H9 (cell line): ENCODE results near the gene KIF26A. TPM values are rescaled to one million over a fixed set of nuclear protein-coding genes. Genes with fewer than 3 reads are reported as not detected.

ENCODE experiments used
- DNase-seq: peaks from one replicate; pipeline ENCODE4 v3.0.0-alpha.2; 2017
- H2AFZ ChIP-seq: one replicate; pipeline ENCODE4 v1.6.1; 2013; ENCODE audit warnings: mild to moderate bottlenecking, low read length, control low read depth, moderate library complexity
- H2AK5ac ChIP-seq: 2 replicates; pipeline ENCODE4 v1.6.1; 2013; ENCODE audit warnings: low read length, control low read depth, mixed read lengths; ENCODE audit not compliant: insufficient read length
- H2BK120ac ChIP-seq: one replicate; pipeline ENCODE4 v1.6.1; 2013; ENCODE audit warnings: low read depth, mild to moderate bottlenecking, low read length, control low read depth, inconsistent platforms; ENCODE audit not compliant: poor library complexity, severe bottlenecking
- H2BK12ac ChIP-seq: 2 replicates; pipeline ENCODE4 v1.6.1; 2013; ENCODE audit warnings: low read length, control low read depth, mixed read lengths, low read depth; ENCODE audit not compliant: insufficient read length
- H2BK15ac ChIP-seq: 2 replicates; pipeline ENCODE4 v1.6.1; 2013; ENCODE audit warnings: low read depth, low read length, control low read depth
- H2BK20ac ChIP-seq: one replicate; pipeline ENCODE4 v1.6.1; 2013; ENCODE audit warnings: low read depth, mild to moderate bottlenecking, low read length, control low read depth, inconsistent platforms; ENCODE audit not compliant: poor library complexity, severe bottlenecking
- H2BK5ac ChIP-seq: 2 replicates; pipeline ENCODE4 v1.6.1; 2013; ENCODE audit warnings: low read length, control low read depth, mixed read lengths; ENCODE audit not compliant: insufficient read length
- H3K14ac ChIP-seq: 2 replicates; pipeline ENCODE4 v1.6.1; 2013; ENCODE audit warnings: low read length, control low read depth; ENCODE audit not compliant: insufficient read depth
- H3K18ac ChIP-seq: 2 replicates; pipeline ENCODE4 v1.6.1; 2013; ENCODE audit warnings: low read depth, mild to moderate bottlenecking, mixed read lengths, low read length, control low read depth; ENCODE audit not compliant: insufficient read length
- H3K23ac ChIP-seq: 2 replicates; pipeline ENCODE4 v1.6.1; 2013; ENCODE audit warnings: low read length, control low read depth, mixed read lengths, low read depth; ENCODE audit not compliant: insufficient read length
- H3K23me2 ChIP-seq: 2 replicates; pipeline ENCODE4 v1.6.1; 2013; ENCODE audit warnings: low read depth, mild to moderate bottlenecking, mixed read lengths, low read length, control low read depth; ENCODE audit not compliant: insufficient read length, poor library complexity, severe bottlenecking
- H3K27ac ChIP-seq: 2 replicates; pipeline ENCODE4 v1.5.1; 2013; ENCODE audit warnings: low read length, control low read depth, mixed read lengths, low read depth; ENCODE audit not compliant: insufficient read length
- H3K27me3 ChIP-seq: 2 replicates; pipeline ENCODE4 v1.6.1; 2013; ENCODE audit warnings: low read length, control low read depth, inconsistent platforms; ENCODE audit not compliant: insufficient read depth
- H3K4ac ChIP-seq: 2 replicates; pipeline ENCODE4 v1.6.1; 2013; ENCODE audit warnings: low read depth, mild to moderate bottlenecking, control low read depth, inconsistent platforms, low read length, moderate library complexity
- H3K4me1 ChIP-seq: 2 replicates; pipeline ENCODE4 v1.6.1; 2013; ENCODE audit warnings: low read length, control low read depth, inconsistent platforms; ENCODE audit not compliant: insufficient read depth
- H3K4me2 ChIP-seq: 2 replicates; pipeline ENCODE4 v1.6.1; 2013; ENCODE audit warnings: low read length, control low read depth, mixed read lengths; ENCODE audit not compliant: insufficient read length, insufficient read depth
- H3K56ac ChIP-seq: 2 replicates; pipeline ENCODE4 v1.6.1; 2013; ENCODE audit warnings: low read depth, mild to moderate bottlenecking, mixed read lengths, low read length, control low read depth; ENCODE audit not compliant: insufficient read length
- H3K79me1 ChIP-seq: 2 replicates; pipeline ENCODE4 v1.6.1; 2013; ENCODE audit warnings: low read depth, mild to moderate bottlenecking, moderate library complexity, low read length, control low read depth, inconsistent platforms; ENCODE audit not compliant: insufficient read depth, poor library complexity, severe bottlenecking
- H3K79me2 ChIP-seq: 2 replicates; pipeline ENCODE4 v1.6.1; 2013; ENCODE audit warnings: low read length, control low read depth, inconsistent platforms; ENCODE audit not compliant: insufficient read depth
- H3K9ac ChIP-seq: 2 replicates; pipeline ENCODE4 v1.6.1; 2013; ENCODE audit warnings: low read length, control low read depth, mixed read lengths; ENCODE audit not compliant: insufficient read length; ENCODE audit errors: extremely low read depth
- H3K9me3 ChIP-seq: one replicate; pipeline ENCODE4 v1.6.1; 2013; ENCODE audit warnings: low read depth, low read length, inconsistent platforms; ENCODE audit not compliant: control insufficient read depth
- H3T11ph ChIP-seq: one replicate; pipeline ENCODE4 v1.6.1; 2013; ENCODE audit warnings: mild to moderate bottlenecking, low read length, control low read depth, inconsistent platforms
- H4K20me1 ChIP-seq: one replicate; pipeline ENCODE4 v1.6.1; 2013; ENCODE audit not compliant: control insufficient read depth, insufficient read length, insufficient read depth
- H4K5ac ChIP-seq: 2 replicates; pipeline ENCODE4 v1.6.1; 2013; ENCODE audit warnings: low read depth, mild to moderate bottlenecking, mixed read lengths, low read length, control low read depth; ENCODE audit not compliant: insufficient read length
- H4K8ac ChIP-seq: replicated peaks from 2 replicates; pipeline ENCODE4 v1.6.1; 2013; ENCODE audit warnings: low read length, control low read depth, mixed read lengths, low read depth; ENCODE audit not compliant: insufficient read length
- H4K91ac ChIP-seq: 2 replicates; pipeline ENCODE4 v1.6.1; 2013; ENCODE audit warnings: low read depth, mild to moderate bottlenecking, moderate library complexity, mixed read lengths, low read length, control low read depth; ENCODE audit not compliant: insufficient read length
- H3K27ac Mint-ChIP-seq, 3 experiments: 2 replicates in 2 of 3; 3 replicates in 1 of 3; pipeline ENCODE4 v1.8.0; 2020 to 2021; ENCODE audit warnings: mixed read lengths in 3 of 3, mild to moderate bottlenecking in 1 of 3, moderate library complexity in 1 of 3
- H3K27me3 Mint-ChIP-seq: 2 replicates; pipeline ENCODE4 v1.8.0; 2021; ENCODE audit warnings: low read depth, mild to moderate bottlenecking, moderate library complexity, mixed read lengths
- H3K36me3 Mint-ChIP-seq, 3 experiments: 2 replicates in 2 of 3; 3 replicates in 1 of 3; pipeline ENCODE4 v1.8.0; 2020 to 2021; ENCODE audit warnings: low read depth in 3 of 3, mixed read lengths in 3 of 3; ENCODE audit not compliant: insufficient read depth in 1 of 3
- H3K4me1 Mint-ChIP-seq, 2 experiments: 2 replicates each; pipeline ENCODE4 v1.8.0; 2020; ENCODE audit warnings: mixed read lengths in 2 of 2
- H3K4me3 Mint-ChIP-seq, 2 experiments: 2 replicates in 1 of 2; 3 replicates in 1 of 2; pipeline ENCODE4 v1.8.0; 2020 to 2021; ENCODE audit warnings: mild to moderate bottlenecking in 2 of 2, mixed read lengths in 2 of 2, moderate library complexity in 1 of 2
- H3K9me3 Mint-ChIP-seq, 2 experiments: 2 replicates in 1 of 2; 3 replicates in 1 of 2; pipeline ENCODE4 v1.8.0; 2020; ENCODE audit warnings: mild to moderate bottlenecking in 2 of 2, mixed read lengths in 2 of 2, moderate library complexity in 1 of 2
- WGBS: extraction: QIAGEN DNeasy Blood & Tissue Kit; methylation state at CpG from one replicate; pipeline ENCODE4 v1.1.7; 2013; ENCODE audit warnings: missing lambda C conversion rate, low lambda C conversion rate, mixed read lengths; ENCODE audit not compliant: insufficient read length; ENCODE audit errors: extremely low coverage; 5-methylcytosine and 5-hydroxymethylcytosine counted together
- total RNA-seq: library from RNA; stranded (reverse); gene quantifications from 2 replicates; pipeline ENCODE4 v1.2.1, GENCODE V29; 2021
- TF ChIP-seq, protein P1 (sequence below): fragments of 200-600 bp; sonication (generic); conservative IDR thresholded peaks from 3 replicates; pipeline ENCODE4 v1.8.0; 2021; ENCODE audit warnings: antibody characterized with exemption, mild to moderate bottlenecking

The KIF26A gene
- total RNA-seq, 1 experiment from 2014 or later = 44.2 TPM

DNA sequence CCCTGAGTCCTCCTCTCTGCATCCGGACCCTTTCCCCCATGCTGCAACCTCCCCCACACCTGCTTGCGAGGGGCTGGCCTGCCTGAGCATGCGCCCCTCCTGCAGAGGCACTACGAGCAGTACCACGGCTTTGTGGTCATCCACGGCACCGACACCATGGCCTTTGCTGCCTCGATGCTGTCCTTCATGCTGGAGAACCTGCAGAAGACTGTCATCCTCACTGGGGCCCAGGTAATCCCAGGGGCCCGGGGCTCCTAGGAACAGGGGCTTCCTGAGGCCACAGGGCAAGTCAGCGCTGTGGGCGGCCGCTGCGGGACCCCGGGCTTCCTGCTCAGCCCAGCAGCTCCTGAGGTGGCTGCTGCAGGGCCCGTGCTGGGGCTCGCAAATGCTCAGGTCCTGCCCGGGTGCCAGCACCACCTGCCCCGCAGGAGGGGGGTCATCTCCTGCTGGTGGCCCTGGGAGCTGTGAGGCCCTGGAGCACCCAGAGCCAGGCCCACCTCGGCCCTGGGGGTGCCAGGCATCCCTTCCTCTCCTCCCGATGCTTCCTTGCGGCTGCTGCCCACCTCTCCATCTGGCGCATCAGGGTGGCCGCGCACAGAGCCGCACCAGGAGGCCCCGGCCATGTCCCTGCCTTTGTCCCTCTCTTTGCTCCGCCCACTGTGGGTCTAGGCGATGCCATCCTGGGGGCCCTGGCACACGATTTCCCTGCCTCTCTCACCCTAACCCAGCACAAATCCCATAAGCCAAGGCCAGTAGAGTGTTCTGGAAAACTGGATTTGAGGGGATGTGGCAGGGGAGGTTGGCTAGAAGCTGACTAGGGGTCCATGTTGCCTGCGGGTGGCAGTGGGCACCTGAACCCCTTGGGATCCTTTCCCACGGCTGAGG lies 42.7 kb upstream of the KIF26A start:
- H3T11ph ChIP-seq = no peak overlapping the region
- no peak overlapping the region for H3K23ac ChIP-seq
- H3K18ac ChIP-seq = no peak overlapping the region
- H3K27me3 Mint-ChIP-seq = peaks cover 13% of the 10 kb centered on the region
- H2BK15ac ChIP-seq = no peak overlapping the region
- no peaks in the 10 kb centered on the region for H3K9me3 Mint-ChIP-seq
- H3K14ac ChIP-seq = no peak overlapping the region
- H3K4me1 ChIP-seq = no peaks in the 10 kb centered on the region
- H2BK12ac ChIP-seq = no peak overlapping the region
- no peak overlapping the region for H3K9ac ChIP-seq
- H4K5ac ChIP-seq = no peak overlapping the region
- H4K91ac ChIP-seq = no peak overlapping the region
- no peak for DNase-seq
- TF ChIP-seq, protein P1, sequence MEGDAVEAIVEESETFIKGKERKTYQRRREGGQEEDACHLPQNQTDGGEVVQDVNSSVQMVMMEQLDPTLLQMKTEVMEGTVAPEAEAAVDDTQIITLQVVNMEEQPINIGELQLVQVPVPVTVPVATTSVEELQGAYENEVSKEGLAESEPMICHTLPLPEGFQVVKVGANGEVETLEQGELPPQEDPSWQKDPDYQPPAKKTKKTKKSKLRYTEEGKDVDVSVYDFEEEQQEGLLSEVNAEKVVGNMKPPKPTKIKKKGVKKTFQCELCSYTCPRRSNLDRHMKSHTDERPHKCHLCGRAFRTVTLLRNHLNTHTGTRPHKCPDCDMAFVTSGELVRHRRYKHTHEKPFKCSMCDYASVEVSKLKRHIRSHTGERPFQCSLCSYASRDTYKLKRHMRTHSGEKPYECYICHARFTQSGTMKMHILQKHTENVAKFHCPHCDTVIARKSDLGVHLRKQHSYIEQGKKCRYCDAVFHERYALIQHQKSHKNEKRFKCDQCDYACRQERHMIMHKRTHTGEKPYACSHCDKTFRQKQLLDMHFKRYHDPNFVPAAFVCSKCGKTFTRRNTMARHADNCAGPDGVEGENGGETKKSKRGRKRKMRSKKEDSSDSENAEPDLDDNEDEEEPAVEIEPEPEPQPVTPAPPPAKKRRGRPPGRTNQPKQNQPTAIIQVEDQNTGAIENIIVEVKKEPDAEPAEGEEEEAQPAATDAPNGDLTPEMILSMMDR = no peak
- H3K56ac ChIP-seq = no peak overlapping the region
- H3K4me3 Mint-ChIP-seq = no peak overlapping the region
- H2AK5ac ChIP-seq = no peak overlapping the region
- no peaks in the 10 kb centered on the region for H3K36me3 Mint-ChIP-seq
- H3K4me1 Mint-ChIP-seq = peaks cover 6 to 8% of the 10 kb centered on the region in 2 experiments
- H2BK120ac ChIP-seq = no peak overlapping the region
- no peaks in the 10 kb centered on the region for H3K27me3 ChIP-seq
- H2BK20ac ChIP-seq = no peak overlapping the region
- no peak overlapping the region for H3K27ac Mint-ChIP-seq
- no peak overlapping the region for H3K4me2 ChIP-seq
- H3K9me3 ChIP-seq = no peaks in the 10 kb centered on the region
- no peak overlapping the region for H4K8ac ChIP-seq
- H3K4ac ChIP-seq = no peak overlapping the region
- H3K23me2 ChIP-seq = no peaks in the 10 kb centered on the region
- no peaks in the 10 kb centered on the region for H4K20me1 ChIP-seq
- no peaks in the 10 kb centered on the region for H3K79me1 ChIP-seq
- WGBS = no CpG with 5 or more reads among the region's 31 CpGs
- H2BK5ac ChIP-seq = no peak overlapping the region
- no peak overlapping the region for H3K27ac ChIP-seq
- H3K79me2 ChIP-seq = no peaks in the 10 kb centered on the region
- H2AFZ ChIP-seq = no peak overlapping the region
